Uterus (tissue), 4 donors: ENCODE results near the gene LYPD6B. TPM values are rescaled to one million over a fixed set of nuclear protein-coding genes. Genes with fewer than 3 reads are reported as not detected.

Source experiments
- DNase-seq, 2 donors: peaks; one replicate each; pipeline ENCODE4 v3.0.0-alpha.2; 2019 to 2020
- H3K27ac ChIP-seq, 2 donors: fragments of 200-600 bp; sonication (generic); 1 replicate in 1 of 2; 2 replicates in 1 of 2; pipeline ENCODE4 v1.5.1; 2016 to 2018
- H3K27me3 ChIP-seq, 2 donors: fragments of 200-600 bp; sonication (generic); one replicate each; pipeline ENCODE4 v1.5.1; 2018 to 2019; ENCODE audit warnings: control low read depth in 1 of 2
- H3K36me3 ChIP-seq, 2 donors: fragments of 200-600 bp; sonication (generic); one replicate each; pipeline ENCODE4 v1.5.1; 2019; ENCODE audit warnings: control low read depth in 1 of 2
- H3K4me1 ChIP-seq, 2 donors: fragments of 200-600 bp; sonication (generic); one replicate each; pipeline ENCODE4 v1.5.1; 2018 to 2019; ENCODE audit warnings: control low read depth in 1 of 2
- H3K4me3 ChIP-seq, 2 donors: fragments of 200-600 bp; sonication (generic); 1 replicate in 1 of 2; 2 replicates in 1 of 2; pipeline ENCODE4 v1.5.1; 2018 to 2019; ENCODE audit warnings: mild to moderate bottlenecking in 1 of 2
- H3K9me3 ChIP-seq, 2 donors: fragments of 200-600 bp; sonication (generic); one replicate each; pipeline ENCODE4 v1.5.1; 2019; ENCODE audit warnings: control low read depth in 1 of 2
- CTCF ChIP-seq, 4 experiments: fragments of 200-600 bp in 2 of 4; fragments of 450-650 bp in 2 of 4; sonication (generic) in 2 of 4; IDR thresholded peaks; one replicate each; pipeline ENCODE4 v1.5.1; 2016 to 2019; ENCODE audit warnings: antibody characterized with exemption in 4 of 4, mild to moderate bottlenecking in 2 of 4, moderate library complexity in 1 of 4
- POLR2A ChIP-seq, 2 donors: fragments of 450-650 bp; IDR thresholded peaks; one replicate each; pipeline ENCODE4 v1.6.1; 2016; ENCODE audit warnings: antibody characterized with exemption in 2 of 2, mild to moderate bottlenecking in 1 of 2, moderate library complexity in 1 of 2
- intact Hi-C: fragments of 100-400 bp; cut with DNase I; formaldehyde crosslinking; loops from one replicate; pipeline ENCODE4 v1.15.1; 2023; ENCODE audit warnings: low total_unique reads
- total RNA-seq, 4 donors: library from RNA; depleted of rRNA in 3 of 4; stranded (reverse); fragments of >200 nt in 3 of 4; gene quantifications; one replicate each; pipeline versions ENCODE4 v1.1.0 to v1.2.4, GENCODE V29; 2014 to 2023
- donor health status: DM: yes; HTN: yes; CAD: no.

The LYPD6B gene
- total RNA-seq, 4 donors from 2014 or later: 0.27 to 9.8 TPM; not detected in 2

- intact Hi-C loops: no loop called here
- H3K27ac ChIP-seq: no peak overlapping the region
- TF ChIP-seq POLR2A (IDR thresholded peaks at IDR 0.05) (no peak), CTCF (IDR thresholded peaks at IDR 0.05) (no peak)
- no peaks in the 10 kb centered on the region for H3K9me3 ChIP-seq
- H3K36me3 ChIP-seq: no peaks in the 10 kb centered on the region
- DNase-seq: no peak
- H3K27me3 ChIP-seq: no peaks in the 10 kb centered on the region
- no peaks in the 10 kb centered on the region for H3K4me1 ChIP-seq
- H3K4me3 ChIP-seq: no peak overlapping the region
Observed at GRCh38 chr2:149064856-149065630, 26.5 kb downstream of the LYPD6B start.

GRCh38 chr2:149068225-149068995 lies 29.9 kb downstream of the LYPD6B start:
- Histone ChIP-seq H3K36me3 (no peaks in the 10 kb centered on the region), H3K9me3 (no peaks in the 10 kb centered on the region), H3K27me3 (no peaks in the 10 kb centered on the region), H3K27ac (no peak overlapping the region), H3K4me1 (no peaks in the 10 kb centered on the region), H3K4me3 (no peak overlapping the region)
- no peak for DNase-seq
- intact Hi-C loops: no loop called here
- TF ChIP-seq CTCF (IDR thresholded peaks at IDR 0.05): no peak
- TF ChIP-seq POLR2A (IDR thresholded peaks at IDR 0.05): no peak

GRCh38 chr2:149068996-149069888 lies 30.7 kb downstream of the LYPD6B start:
- no peak for TF ChIP-seq CTCF (IDR thresholded peaks at IDR 0.05)
- TF ChIP-seq POLR2A (IDR thresholded peaks at IDR 0.05): no peak
- DNase-seq: no peak
- H3K27ac ChIP-seq: no peak overlapping the region
- intact Hi-C loops: no loop called here
- H3K36me3 ChIP-seq: no peaks in the 10 kb centered on the region
- no peak overlapping the region for H3K4me3 ChIP-seq
- no peaks in the 10 kb centered on the region for H3K9me3 ChIP-seq
- H3K4me1 ChIP-seq: no peaks in the 10 kb centered on the region
- no peaks in the 10 kb centered on the region for H3K27me3 ChIP-seq

- H3K4me1 ChIP-seq: no peaks in the 10 kb centered on the region
- no peaks in the 10 kb centered on the region for H3K36me3 ChIP-seq
- intact Hi-C loops: no loop called here
- no peak for DNase-seq
- H3K27ac ChIP-seq: no peak overlapping the region
- H3K9me3 ChIP-seq: no peaks in the 10 kb centered on the region
- no peak overlapping the region for H3K4me3 ChIP-seq
- TF ChIP-seq CTCF (IDR thresholded peaks at IDR 0.05): no peak
- no peaks in the 10 kb centered on the region for H3K27me3 ChIP-seq
Observed at GRCh38 chr2:149070681-149071320, 32.3 kb downstream of the LYPD6B start.
